ENCODE results near the gene TFEB.

Gene TFEB

GRCh38 chr6:41769376-41769775 is 34.0 kb upstream of the TFEB start:
- H3K27ac ChIP-seq (ENCODE audit: extremely low read depth, low read depth, low read length) = no peak overlapping the region
- ChIA-PET CTCF (interaction anchor here (0.5 to 3.5 kb wide), 6 partner anchors 15 to 498 kb away, joined by 3 to 19 read pairs (median 3); partner anchors contain the start of gene TOMM6), POLR2A (interaction anchor here (1.4 kb wide), 1 partner anchor 18 kb away, joined by 5 read pairs; the partner anchor contains the start of gene TOMM6)
- H3K9me3 ChIP-seq (ENCODE audit: control insufficient read depth, insufficient read depth, low read depth, low read length) = no peaks in the 10 kb centered on the region
- H3K4me3 ChIP-seq (ENCODE audit: low read depth, low read length) = no peak overlapping the region
- no peak for TF ChIP-seq MZF1 (tag by site-specific recombination; IDR thresholded peaks at IDR 0.05; ENCODE audit: borderline replicate concordance)
- TF ChIP-seq ZSCAN30 (tag by site-specific recombination; IDR thresholded peaks at IDR 0.05) = no peak
- TF ChIP-seq WT1 (tag by site-specific recombination; IDR thresholded peaks at IDR 0.05) = no peak
- TF ChIP-seq SP7 (tag by site-specific recombination; IDR thresholded peaks at IDR 0.05) = no peak
- TF ChIP-seq ZNF843 (tag by site-specific recombination; IDR thresholded peaks at IDR 0.05) = no peak
- TF ChIP-seq ZNF214 (tag by site-specific recombination; IDR thresholded peaks at IDR 0.05; ENCODE audit: borderline replicate concordance) = no peak
- no peak for TF ChIP-seq KLF7 (tag by site-specific recombination; IDR thresholded peaks at IDR 0.05; ENCODE audit: borderline replicate concordance)
- no peak for TF ChIP-seq ZNF423 (tag by site-specific recombination; IDR thresholded peaks at IDR 0.05)
- TF ChIP-seq ZNF10 (tag by site-specific recombination; IDR thresholded peaks at IDR 0.05) = no peak
- TF ChIP-seq, protein P1, sequence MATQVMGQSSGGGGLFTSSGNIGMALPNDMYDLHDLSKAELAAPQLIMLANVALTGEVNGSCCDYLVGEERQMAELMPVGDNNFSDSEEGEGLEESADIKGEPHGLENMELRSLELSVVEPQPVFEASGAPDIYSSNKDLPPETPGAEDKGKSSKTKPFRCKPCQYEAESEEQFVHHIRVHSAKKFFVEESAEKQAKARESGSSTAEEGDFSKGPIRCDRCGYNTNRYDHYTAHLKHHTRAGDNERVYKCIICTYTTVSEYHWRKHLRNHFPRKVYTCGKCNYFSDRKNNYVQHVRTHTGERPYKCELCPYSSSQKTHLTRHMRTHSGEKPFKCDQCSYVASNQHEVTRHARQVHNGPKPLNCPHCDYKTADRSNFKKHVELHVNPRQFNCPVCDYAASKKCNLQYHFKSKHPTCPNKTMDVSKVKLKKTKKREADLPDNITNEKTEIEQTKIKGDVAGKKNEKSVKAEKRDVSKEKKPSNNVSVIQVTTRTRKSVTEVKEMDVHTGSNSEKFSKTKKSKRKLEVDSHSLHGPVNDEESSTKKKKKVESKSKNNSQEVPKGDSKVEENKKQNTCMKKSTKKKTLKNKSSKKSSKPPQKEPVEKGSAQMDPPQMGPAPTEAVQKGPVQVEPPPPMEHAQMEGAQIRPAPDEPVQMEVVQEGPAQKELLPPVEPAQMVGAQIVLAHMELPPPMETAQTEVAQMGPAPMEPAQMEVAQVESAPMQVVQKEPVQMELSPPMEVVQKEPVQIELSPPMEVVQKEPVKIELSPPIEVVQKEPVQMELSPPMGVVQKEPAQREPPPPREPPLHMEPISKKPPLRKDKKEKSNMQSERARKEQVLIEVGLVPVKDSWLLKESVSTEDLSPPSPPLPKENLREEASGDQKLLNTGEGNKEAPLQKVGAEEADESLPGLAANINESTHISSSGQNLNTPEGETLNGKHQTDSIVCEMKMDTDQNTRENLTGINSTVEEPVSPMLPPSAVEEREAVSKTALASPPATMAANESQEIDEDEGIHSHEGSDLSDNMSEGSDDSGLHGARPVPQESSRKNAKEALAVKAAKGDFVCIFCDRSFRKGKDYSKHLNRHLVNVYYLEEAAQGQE (tag by site-specific recombination; IDR thresholded peaks at IDR 0.05) = no peak
- TF ChIP-seq ZNF610 (tag by site-specific recombination; IDR thresholded peaks at IDR 0.05; ENCODE audit: borderline replicate concordance) = no peak
- TF ChIP-seq GLIS1 (tag by site-specific recombination; IDR thresholded peaks at IDR 0.05) = no peak
- peaks cover 4% of the 10 kb centered on the region; the same call in 1 of the 2 replicates for H3K4me1 ChIP-seq (ENCODE audit: control insufficient read depth, insufficient read depth, low read length)
- peaks cover 0 to 35% of the 10 kb centered on the region in 2 experiments; a peak in 2 of 3 replicates for H3K36me3 ChIP-seq (ENCODE audit: control insufficient read depth in 2 of 2, insufficient read depth in 1 of 2, low read length in 2 of 2)

- CTCF ChIA-PET = interaction anchor here (0.5 to 3.5 kb wide), 9 partner anchors 9 to 498 kb away, joined by 3 to 19 read pairs (median 3); partner anchors contain the start of gene TOMM6
- H3K27ac ChIP-seq (ENCODE audit: extremely low read depth, low read depth, low read length) = no peak overlapping the region
- POLR2A ChIA-PET = interaction anchor here (0.9 to 2.5 kb wide), 3 partner anchors 17 to 35 kb away, joined by 3 to 11 read pairs (median 5); partner anchors contain the start of gene TOMM6
- TF ChIP-seq ZNF600 (tag by site-specific recombination; IDR thresholded peaks at IDR 0.05) (no peak), ZNF654 (tag by site-specific recombination; IDR thresholded peaks at IDR 0.05; ENCODE audit: low read depth) (no peak), OVOL3 (tag by site-specific recombination; IDR thresholded peaks at IDR 0.05) (no peak), ZIC2 (tag by site-specific recombination; IDR thresholded peaks at IDR 0.05) (no peak), ZNF391 (tag by site-specific recombination; IDR thresholded peaks at IDR 0.05; ENCODE audit: borderline replicate concordance, low read depth) (no peak), ZBTB10 (tag by site-specific recombination; IDR thresholded peaks at IDR 0.05) (no peak)
- TF ChIP-seq, protein P1 (tag by site-specific recombination; IDR thresholded peaks at IDR 0.05) = no peak
Measured at GRCh38 chr6:41768545-41769308, 33.3 kb upstream of the TFEB start.

More at GRCh38 chr6:41768545-41769308, 33.3 kb upstream of the TFEB start:
- H3K4me1 ChIP-seq (ENCODE audit: control insufficient read depth, insufficient read depth, low read length) = peaks cover 4% of the 10 kb centered on the region; the same call in 1 of the 2 replicates
- no peaks in the 10 kb centered on the region for H3K9me3 ChIP-seq (ENCODE audit: control insufficient read depth, insufficient read depth, low read depth, low read length)
- no peak overlapping the region for H3K4me3 ChIP-seq (ENCODE audit: low read depth, low read length)
- H3K36me3 ChIP-seq (ENCODE audit: control insufficient read depth in 2 of 2, insufficient read depth in 1 of 2, low read length in 2 of 2) = peaks cover 0 to 31% of the 10 kb centered on the region in 2 experiments; a peak in 2 of 3 replicates
